ENCODE results near the gene COX5B.

Gene COX5B

DNA sequence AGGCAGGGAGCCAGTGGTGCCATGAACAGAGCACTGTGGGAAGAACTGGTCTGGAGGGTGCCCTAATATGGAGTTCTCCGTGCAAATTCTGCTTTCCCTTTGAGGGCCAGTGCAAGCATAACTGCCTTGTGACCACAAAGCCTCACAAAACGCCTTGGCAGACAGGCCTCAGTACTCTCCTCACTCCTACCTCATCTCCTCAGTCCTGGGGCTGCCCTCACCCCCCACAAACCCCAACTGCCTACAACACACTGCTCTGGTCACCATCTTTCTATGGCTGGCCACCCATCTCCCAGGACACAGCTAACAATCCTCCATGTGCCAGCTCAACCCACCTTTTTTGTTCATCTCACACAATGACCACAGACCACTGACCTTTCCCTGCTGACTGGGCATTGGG, 8.9 kb downstream of the COX5B start:
- TF ChIP-seq, protein P1, sequence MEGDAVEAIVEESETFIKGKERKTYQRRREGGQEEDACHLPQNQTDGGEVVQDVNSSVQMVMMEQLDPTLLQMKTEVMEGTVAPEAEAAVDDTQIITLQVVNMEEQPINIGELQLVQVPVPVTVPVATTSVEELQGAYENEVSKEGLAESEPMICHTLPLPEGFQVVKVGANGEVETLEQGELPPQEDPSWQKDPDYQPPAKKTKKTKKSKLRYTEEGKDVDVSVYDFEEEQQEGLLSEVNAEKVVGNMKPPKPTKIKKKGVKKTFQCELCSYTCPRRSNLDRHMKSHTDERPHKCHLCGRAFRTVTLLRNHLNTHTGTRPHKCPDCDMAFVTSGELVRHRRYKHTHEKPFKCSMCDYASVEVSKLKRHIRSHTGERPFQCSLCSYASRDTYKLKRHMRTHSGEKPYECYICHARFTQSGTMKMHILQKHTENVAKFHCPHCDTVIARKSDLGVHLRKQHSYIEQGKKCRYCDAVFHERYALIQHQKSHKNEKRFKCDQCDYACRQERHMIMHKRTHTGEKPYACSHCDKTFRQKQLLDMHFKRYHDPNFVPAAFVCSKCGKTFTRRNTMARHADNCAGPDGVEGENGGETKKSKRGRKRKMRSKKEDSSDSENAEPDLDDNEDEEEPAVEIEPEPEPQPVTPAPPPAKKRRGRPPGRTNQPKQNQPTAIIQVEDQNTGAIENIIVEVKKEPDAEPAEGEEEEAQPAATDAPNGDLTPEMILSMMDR (IDR thresholded peaks at IDR 0.05; ENCODE audit: insufficient read depth, missing control alignments), result no peak
- FAIRE-seq (no peak), DNase-seq (ENCODE audit: insufficient read length, low spot score) (no peak)

DNA sequence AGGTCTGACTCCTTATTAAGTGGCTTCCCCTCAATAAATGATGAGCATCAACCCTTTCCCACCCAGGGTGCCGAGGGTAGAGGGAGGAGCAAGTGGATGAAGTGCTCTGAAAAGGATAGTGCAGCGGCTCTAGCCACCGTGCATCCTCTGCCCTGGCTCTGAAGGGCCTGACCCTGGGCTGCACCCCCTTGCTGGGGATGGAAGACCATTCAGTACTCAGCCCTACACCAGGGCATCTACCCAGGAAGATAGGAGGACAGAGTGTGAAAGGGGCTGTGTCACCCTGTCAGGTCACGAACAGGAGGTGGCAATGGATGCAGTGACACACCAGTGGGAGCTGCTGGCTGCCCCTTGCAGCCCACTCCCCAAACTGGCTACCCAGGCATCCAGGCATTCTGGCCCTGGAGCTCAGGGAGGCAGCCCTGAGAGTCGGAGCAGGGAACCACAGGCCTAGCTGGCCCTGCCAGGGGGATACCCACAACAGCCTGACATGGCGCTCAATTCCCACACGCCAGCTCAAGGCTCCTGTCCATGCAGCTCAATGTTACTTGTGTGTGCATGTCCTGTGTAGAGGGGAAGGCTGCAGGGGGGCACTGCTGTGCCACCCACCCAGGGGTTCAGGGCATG, 10.4 kb downstream of the COX5B start:
- FAIRE-seq (no peak), DNase-seq (ENCODE audit: insufficient read length, low spot score) (no peak)
- TF ChIP-seq, protein P1 (IDR thresholded peaks at IDR 0.05; ENCODE audit: insufficient read depth, missing control alignments), result no peak

DNA sequence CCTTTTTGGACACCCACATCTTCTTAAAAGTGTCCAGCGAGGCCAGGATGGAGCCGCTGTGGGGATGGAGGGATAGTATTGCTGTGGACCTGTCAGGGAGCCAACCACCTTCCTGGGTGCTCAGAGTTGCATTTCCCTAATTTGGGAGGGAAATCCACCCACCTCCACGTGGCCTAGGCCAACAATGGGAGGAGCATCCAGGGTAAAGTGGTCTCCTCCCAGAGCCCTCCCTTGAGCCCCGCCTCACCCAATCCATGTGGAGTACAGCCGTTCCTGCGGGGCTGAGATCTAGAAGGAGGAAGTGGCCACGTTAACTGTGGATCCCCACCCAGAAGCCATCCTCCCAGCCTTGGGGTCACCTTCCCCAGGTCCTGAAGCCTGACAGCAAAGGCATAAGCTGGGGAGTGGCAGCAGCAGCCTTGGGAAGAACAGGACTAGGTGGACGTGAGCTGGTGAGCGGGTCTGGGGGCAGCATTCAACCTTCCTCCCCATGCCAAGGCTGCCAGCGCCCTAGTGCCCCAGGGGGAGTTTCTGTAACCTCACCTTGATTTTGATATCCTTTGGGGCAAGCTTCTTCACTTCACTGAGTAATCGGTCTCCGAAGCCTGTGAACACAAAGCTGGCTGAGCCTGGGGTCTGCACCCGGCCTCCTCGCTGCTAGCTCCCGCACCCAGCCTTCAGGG, 11.2 kb downstream of the COX5B start:
- TF ChIP-seq, protein P1 (IDR thresholded peaks at IDR 0.05; ENCODE audit: insufficient read depth, missing control alignments), result no peak
- DNase-seq (ENCODE audit: insufficient read length, low spot score) (no peak), FAIRE-seq (no peak)

DNA sequence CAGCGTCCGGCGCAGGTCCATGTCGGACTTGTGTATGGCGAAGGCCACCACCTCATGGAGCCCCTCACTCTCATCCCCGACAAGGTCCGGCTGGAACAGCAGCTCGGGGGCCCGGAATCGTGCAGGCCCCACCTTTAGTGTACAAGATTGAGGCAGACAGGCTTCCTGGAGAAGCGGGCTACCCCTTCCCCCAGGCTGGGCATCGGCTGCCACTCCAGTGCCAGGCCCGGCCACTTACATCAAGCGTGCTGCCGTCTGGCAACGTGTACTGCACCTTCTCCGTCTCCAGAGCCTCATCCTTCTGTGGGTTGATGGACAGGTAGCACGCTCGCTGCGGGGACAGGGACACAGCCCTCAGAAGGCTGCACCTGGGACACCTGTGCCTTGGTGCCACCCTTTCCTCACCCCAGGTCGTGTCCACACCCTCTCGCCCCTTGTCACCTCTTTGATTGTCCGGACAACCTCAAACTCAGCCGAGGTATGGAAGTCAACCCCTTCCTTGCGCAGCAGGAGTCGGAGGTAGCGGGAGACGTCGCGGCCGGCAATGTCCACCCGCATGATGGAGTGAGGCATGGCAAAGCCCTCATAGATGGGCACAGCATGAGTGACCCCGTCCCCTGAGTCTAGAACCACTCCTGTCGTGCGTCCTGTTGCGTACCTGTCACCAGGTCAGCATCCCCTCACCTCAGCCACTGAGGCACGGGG, 12.3 kb downstream of the COX5B start:
- TF ChIP-seq, protein P1 (IDR thresholded peaks at IDR 0.05; ENCODE audit: insufficient read depth, missing control alignments), result no peak
- DNase-seq (ENCODE audit: insufficient read length, low spot score) (no peak), FAIRE-seq (no peak)

DNA sequence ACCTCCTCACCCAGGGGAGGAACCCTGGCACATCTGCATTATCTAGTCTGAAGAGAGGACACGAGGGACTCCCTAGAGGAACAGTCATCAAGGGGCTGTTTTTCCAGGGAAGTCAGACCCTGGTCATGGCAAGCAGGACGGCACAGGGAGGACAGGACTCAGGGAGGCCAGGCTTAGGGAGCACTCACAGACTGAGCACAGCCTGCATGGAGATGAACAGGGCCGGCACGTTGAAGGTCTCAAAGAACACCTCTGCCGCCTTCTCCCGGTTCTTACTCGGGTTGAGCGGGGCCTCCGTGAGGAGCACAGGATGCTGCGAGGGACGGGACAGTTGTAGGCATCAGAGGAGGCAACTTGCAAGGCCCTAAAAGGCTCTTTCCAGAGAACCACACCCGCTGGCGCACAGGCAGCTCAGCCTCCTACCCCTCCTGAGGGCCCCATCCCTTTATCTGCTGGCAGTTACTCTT, 12.9 kb downstream of the COX5B start:
- TF ChIP-seq, protein P1 (IDR thresholded peaks at IDR 0.05; ENCODE audit: insufficient read depth, missing control alignments), result no peak
- no peak for DNase-seq (ENCODE audit: insufficient read length, low spot score)
- no peak for FAIRE-seq

DNA sequence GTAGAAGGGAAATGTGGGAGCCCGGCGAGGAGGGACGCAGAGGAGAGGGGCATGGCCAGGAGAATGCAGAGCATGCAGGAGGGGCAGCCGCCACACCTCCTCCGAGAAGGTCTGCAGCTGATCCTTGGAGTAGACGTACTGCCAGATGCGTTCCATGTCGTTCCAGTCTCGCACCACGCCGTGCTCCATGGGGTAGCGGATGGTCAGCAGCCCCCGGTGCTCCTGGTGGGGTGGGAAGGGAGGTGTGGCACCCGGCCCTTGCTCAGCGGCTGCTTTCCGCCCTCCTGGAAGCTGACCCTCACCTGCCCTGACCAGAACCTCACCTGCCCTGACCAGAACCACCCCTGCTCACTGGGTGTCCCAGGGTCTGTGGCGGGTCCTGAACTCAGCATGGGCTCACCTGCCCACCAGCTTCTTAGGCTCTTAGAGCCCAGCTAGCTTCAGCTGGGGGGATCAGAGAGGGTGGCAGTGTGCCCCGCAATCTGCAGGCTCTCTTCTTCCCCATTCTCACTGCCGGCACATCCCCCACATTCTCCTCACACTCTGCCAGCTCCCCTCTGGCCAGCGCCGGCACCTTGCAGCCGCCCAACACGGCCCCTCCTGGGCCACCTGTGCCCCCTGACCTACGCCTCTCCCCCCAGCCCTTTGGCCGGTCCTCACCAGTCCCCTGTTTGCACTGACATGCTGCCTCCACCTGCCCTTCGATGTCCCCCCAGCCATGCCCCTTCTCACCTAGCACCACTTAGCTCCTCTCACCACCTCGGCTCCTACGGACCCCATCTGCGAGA, 13.6 kb downstream of the COX5B start:
- DNase-seq (ENCODE audit: insufficient read length, low spot score) (no peak), FAIRE-seq (no peak)
- TF ChIP-seq, protein P1 (IDR thresholded peaks at IDR 0.05; ENCODE audit: insufficient read depth, missing control alignments), result no peak
